SK-N-SH (cell line): ENCODE results near the gene EEF1E1.

Experiments
- CHD2 ChIP-seq: fragments of 150-350 bp; IDR thresholded peaks from 2 replicates; pipeline ENCODE4 v1.6.1; 2018; ENCODE audit warnings: low read length; ENCODE audit not compliant: partially characterized antibody
- GATA2 ChIP-seq: sonication (generic); formaldehyde crosslinking; IDR thresholded peaks from 2 replicates; pipeline ENCODE4 v1.5.0; 2020; ENCODE audit warnings: mild to moderate bottlenecking, missing genetic modification reagents
- NRF1 ChIP-seq: IDR thresholded peaks from 2 replicates; pipeline ENCODE4 v1.6.1; 2012; ENCODE audit warnings: low read depth, mild to moderate bottlenecking, low read length
- POLR2AphosphoS5 ChIP-seq: IDR thresholded peaks from 2 replicates; pipeline ENCODE4 v1.6.1; 2012; ENCODE audit warnings: low read depth, low read length
- RCOR1 ChIP-seq: fragments of 150-350 bp; IDR thresholded peaks from 2 replicates; pipeline ENCODE4 v1.6.1; 2017; ENCODE audit warnings: antibody characterized with exemption, low read length
- SMC3 ChIP-seq: IDR thresholded peaks from 2 replicates; pipeline ENCODE4 v1.6.1; 2012; ENCODE audit warnings: low read depth, low read length, improper control_type of control experiment
- TEAD4 ChIP-seq: IDR thresholded peaks from 2 replicates; pipeline ENCODE4 v1.4.0; 2012; ENCODE audit warnings: mild to moderate bottlenecking, borderline replicate concordance; ENCODE audit not compliant: insufficient read depth
- TF ChIP-seq, protein P1 (sequence below): fragments of 200-600 bp; sonication (generic); IDR thresholded peaks from 2 replicates; pipeline ENCODE4 v1.6.1; 2017; ENCODE audit warnings: antibody characterized with exemption, mild to moderate bottlenecking, moderate library complexity

GRCh38 chr6:8082954-8083858 is 19.1 kb downstream of the EEF1E1 start:
- TF ChIP-seq, protein P1, sequence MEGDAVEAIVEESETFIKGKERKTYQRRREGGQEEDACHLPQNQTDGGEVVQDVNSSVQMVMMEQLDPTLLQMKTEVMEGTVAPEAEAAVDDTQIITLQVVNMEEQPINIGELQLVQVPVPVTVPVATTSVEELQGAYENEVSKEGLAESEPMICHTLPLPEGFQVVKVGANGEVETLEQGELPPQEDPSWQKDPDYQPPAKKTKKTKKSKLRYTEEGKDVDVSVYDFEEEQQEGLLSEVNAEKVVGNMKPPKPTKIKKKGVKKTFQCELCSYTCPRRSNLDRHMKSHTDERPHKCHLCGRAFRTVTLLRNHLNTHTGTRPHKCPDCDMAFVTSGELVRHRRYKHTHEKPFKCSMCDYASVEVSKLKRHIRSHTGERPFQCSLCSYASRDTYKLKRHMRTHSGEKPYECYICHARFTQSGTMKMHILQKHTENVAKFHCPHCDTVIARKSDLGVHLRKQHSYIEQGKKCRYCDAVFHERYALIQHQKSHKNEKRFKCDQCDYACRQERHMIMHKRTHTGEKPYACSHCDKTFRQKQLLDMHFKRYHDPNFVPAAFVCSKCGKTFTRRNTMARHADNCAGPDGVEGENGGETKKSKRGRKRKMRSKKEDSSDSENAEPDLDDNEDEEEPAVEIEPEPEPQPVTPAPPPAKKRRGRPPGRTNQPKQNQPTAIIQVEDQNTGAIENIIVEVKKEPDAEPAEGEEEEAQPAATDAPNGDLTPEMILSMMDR, result no peak
- TF ChIP-seq NRF1, result no peak
- no peak for TF ChIP-seq GATA2 (CRISPR knock-in tag)
- TF ChIP-seq CHD2, result no peak
- no peak; the same call in 1 of the 2 replicates for TF ChIP-seq POLR2AphosphoS5
- TF ChIP-seq TEAD4, result 0 out of 2 replicates have a peak, but pooled peaks have one; percentile 64
- no peak for TF ChIP-seq SMC3
- no peak for TF ChIP-seq RCOR1
